GM12875 (cell line): ENCODE data around the gene SPAG17.

Experiments used
- H3K4me3 ChIP-seq: one replicate; pipeline ENCODE4 v1.5.1; 2011; ENCODE audit warnings: low read depth, low read length, control low read depth
- CTCF ChIP-seq: IDR thresholded peaks from 2 replicates; pipeline ENCODE4 v1.5.1; 2011; ENCODE audit warnings: low read depth, mild to moderate bottlenecking, control low read depth, inconsistent platforms, low read length, moderate library complexity, borderline replicate concordance; ENCODE audit not compliant: insufficient read depth

SPAG17 gene

DNA sequence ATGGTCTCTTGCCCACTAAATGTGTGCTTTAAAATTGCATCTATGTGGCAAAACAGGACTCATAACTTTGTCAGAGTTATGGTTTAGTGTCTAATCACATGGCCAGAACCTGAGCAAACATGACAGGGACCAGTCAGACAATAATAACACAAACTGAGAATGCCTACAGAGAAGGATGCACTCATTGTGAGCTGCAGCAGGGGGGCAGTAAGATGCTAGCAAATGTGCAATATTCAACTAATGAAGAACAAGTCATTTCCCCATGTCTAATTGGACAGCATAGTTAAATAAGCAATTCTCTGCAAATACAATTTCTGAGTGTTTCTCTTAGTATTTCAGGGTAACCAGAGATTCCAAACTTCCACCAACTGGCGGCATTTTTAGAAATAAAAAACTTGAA is 30.8 kb downstream of the SPAG17 start:
- TF ChIP-seq CTCF: no peak
- H3K4me3 ChIP-seq: no peak overlapping the region

DNA sequence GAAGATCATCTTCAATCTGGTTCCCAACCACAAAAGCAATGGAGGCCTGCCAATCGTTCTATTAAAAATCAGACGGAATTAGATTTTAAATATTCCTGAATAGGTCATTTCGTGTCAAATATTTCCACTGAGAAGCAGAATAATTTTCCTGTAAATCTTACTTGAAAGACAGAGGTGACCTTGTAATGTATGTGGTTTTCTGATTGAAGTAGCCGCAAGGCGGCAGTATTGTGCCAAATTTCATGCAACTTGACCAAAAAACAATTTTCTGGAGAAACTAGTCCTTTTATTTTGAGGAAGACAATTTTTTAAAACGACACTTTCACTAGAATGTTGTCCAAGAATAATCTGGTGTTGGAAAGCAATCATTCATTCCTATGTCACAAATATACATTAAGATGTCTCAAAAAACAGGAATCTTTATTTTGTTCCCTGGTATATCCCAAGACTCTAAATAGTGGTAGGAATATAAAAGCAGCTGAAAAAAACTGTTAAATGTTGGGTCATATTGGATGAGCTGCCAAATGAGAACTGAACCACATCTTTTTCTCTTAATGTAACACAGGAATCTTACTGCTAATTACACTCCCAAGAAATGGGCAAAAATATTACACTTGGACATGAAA is 33.6 kb downstream of the SPAG17 start:
- no peak overlapping the region for H3K4me3 ChIP-seq
- peak; percentile 60; the same call in 1 of the 2 replicates for TF ChIP-seq CTCF

- TF ChIP-seq CTCF: no peak
- H3K4me3 ChIP-seq: no peak overlapping the region
Measured at GRCh38 chr1:118149799-118150198, 35.2 kb downstream of the SPAG17 start.

GRCh38 chr1:118148034-118148433 is 37.0 kb downstream of the SPAG17 start:
- no peak overlapping the region for H3K4me3 ChIP-seq
- TF ChIP-seq CTCF: no peak

DNA sequence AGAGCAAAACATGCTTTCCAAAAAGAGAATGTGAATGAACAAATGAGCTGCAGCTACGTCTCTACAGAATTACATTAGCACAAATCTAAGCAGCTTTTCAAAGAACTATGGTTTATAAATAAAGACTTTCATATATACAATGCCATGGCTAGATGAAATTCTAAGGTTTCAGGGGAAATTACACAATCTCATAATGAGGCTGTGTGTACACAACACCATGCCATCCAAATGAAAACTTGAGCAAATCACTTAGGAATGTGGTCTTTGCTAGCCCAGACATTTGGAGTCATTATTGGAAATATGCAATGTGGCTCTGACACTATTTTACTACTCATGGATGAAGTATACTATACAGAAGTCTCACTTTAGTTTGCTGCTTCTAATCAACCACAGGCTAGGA is 37.5 kb downstream of the SPAG17 start:
- no peak for TF ChIP-seq CTCF
- H3K4me3 ChIP-seq: no peak overlapping the region

GRCh38 chr1:118145721-118146120 is 39.3 kb downstream of the SPAG17 start:
- H3K4me3 ChIP-seq: no peak overlapping the region
- no peak for TF ChIP-seq CTCF

GRCh38 chr1:118144684-118145083 is 40.3 kb downstream of the SPAG17 start:
- TF ChIP-seq CTCF: no peak
- H3K4me3 ChIP-seq: no peak overlapping the region
